BJ (cell line): ENCODE measurements around the gene NUP153. TPM values are rescaled to one million over a fixed set of nuclear protein-coding genes. Genes with fewer than 3 reads are reported as not detected.
A peak's percentile ranks its signal among the peaks of the same experiment; 100 is the strongest.

Experiments used
- CTCF ChIA-PET: fragments of 350-600 bp; formaldehyde crosslinking; extraction: SDS; loops from one replicate; lab custom pipeline; 2021; ENCODE audit warnings: antibody characterized with exemption, inconsistent platforms; lab: Yijun Ruan, JAX
- POLR2A ChIA-PET: fragments of 300-600 bp; sonication (Branson Sonifier 250); formaldehyde crosslinking; extraction: SDS; loops from one replicate; lab custom pipeline; 2021; ENCODE audit warnings: antibody characterized with exemption; lab: Charles Lee
- DNase-seq: peaks from one replicate; pipeline ENCODE4 v3.0.0-alpha.2; 2011; ENCODE audit warnings: low read depth
- H3K27me3 ChIP-seq: 2 replicates; pipeline ENCODE4 v1.6.0; 2011; ENCODE audit warnings: low read length; ENCODE audit not compliant: control insufficient read depth, insufficient read depth
- H3K36me3 ChIP-seq: 2 replicates; pipeline ENCODE4 v1.5.1; 2011; ENCODE audit warnings: low read length; ENCODE audit not compliant: control insufficient read depth, insufficient read depth
- H3K4me3 ChIP-seq: 2 replicates; pipeline ENCODE4 v1.5.1; 2011; ENCODE audit warnings: low read depth, mild to moderate bottlenecking, control low read depth, low read length
- CTCF ChIP-seq: IDR thresholded peaks from 2 replicates; pipeline ENCODE4 v1.5.1; 2011; ENCODE audit warnings: low read depth, mild to moderate bottlenecking, control low read depth, inconsistent platforms, low read length, moderate library complexity; ENCODE audit not compliant: insufficient read depth
- polyA plus RNA-seq: library from polyadenylated mRNA; depleted of rRNA; stranded (reverse); fragments of >200 nt; gene quantifications from 2 replicates; pipeline ENCODE4 v1.2.3, GENCODE V29; 2011

The NUP153 gene
- polyA plus RNA-seq, 1 experiment: 15.6 TPM

- POLR2A ChIA-PET: interaction anchor here (0.6 to 1.0 kb wide), 4 partner anchors 11 to 566 kb away, joined by 3 to 6 read pairs (median 4); no protein-coding TSS in a partner anchor
- no peaks in the 10 kb centered on the region for H3K27me3 ChIP-seq
- CTCF ChIA-PET: interaction anchor here (0.9 to 3.8 kb wide), 5 partner anchors 11 to 416 kb away, joined by 3 to 14 read pairs (median 4); no protein-coding TSS in a partner anchor
These were observed 106.7 kb downstream of the NUP153 start, which contains the start of gene FAM8A1 for GRCh38 chr6:17599877-17600526. Gene FAM8A1 (plus strand): TSS chr6:17600302. CDS start chr6:17600410, 108 bp downstream.

DNA sequence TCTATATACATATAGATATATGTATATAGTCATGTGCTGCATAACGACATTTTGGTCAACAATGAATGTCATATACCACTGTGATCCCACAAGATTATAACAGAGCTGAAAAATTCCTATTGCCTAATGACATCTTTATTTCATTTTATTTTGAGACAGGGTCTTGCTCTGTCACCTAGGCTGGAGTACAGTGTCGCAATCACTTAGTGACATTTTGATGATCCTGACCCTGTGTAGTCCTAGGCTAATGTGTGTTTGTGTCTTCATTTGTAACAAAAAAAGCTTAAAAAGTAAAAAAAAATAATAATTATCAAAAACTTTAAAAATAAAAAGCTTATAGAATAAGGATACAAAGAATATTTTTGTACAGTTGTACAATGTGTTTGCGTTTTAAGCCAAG, 110.6 kb downstream of the NUP153 start:
- ChIA-PET POLR2A (no interaction called here), CTCF (interaction anchor here (0.7 kb wide), 2 partner anchors 207 to 267 kb away, joined by 3 read pairs; no protein-coding TSS in a partner anchor)
- Histone ChIP-seq H3K36me3 (no peaks in the 10 kb centered on the region), H3K4me3 (no peak overlapping the region), H3K27me3 (no peaks in the 10 kb centered on the region)
- TF ChIP-seq CTCF: no peak
- DNase-seq: no peak

More at GRCh38 chr6:17599877-17600526, 106.7 kb downstream of the NUP153 start, which contains the start of gene FAM8A1:
- DNase-seq: peak; percentile 39
- Histone ChIP-seq H3K36me3 (no peaks in the 10 kb centered on the region; the same call in 1 of the 2 replicates), H3K4me3 (peak within 1 kb of the TSS; percentile 86)
- peak; percentile 87 for TF ChIP-seq CTCF

DNA sequence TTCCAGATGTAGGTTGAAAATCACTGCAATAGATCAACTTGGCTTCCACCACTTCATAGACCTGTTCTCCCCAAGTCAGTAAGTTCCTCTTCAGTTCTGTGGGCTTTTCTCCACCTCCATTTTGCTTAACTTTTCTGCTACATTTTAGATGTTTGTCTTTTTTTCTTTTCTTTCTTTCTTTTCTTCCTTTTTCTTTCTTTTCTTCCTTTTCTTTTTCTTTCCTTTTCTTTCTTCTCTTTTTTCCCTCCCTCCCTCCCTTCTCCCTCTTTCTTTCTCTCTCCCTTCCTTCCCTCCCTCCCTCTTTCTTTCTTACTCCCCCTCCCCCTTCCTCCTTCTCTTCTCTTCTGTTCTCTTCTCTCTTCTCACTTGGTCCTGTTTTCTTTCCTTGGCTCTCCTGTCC, 113.5 kb downstream of the NUP153 start:
- ChIA-PET CTCF (no interaction called here), POLR2A (no interaction called here)
- TF ChIP-seq CTCF: no peak
- no peak for DNase-seq
- H3K36me3 ChIP-seq: no peaks in the 10 kb centered on the region
- H3K4me3 ChIP-seq: no peak overlapping the region
- H3K27me3 ChIP-seq: no peaks in the 10 kb centered on the region

DNA sequence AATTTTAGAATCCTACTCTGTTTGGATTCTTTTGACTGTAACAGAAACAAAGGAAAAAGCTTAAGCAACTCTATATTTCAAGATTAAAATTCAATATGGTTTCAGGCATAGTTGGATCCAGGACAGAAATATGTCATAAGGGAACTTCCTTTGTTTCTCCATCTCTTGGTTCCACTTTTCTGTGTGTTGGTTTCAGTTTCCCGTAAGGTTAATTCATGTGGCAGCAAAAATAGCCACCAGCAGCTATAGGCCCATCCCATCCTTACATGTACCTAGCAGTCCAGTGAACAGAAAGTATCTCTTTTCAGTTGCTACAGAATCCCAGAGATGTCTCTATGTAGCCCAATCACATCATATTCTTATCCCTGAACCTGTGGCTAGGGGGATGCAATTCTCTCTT, 115.4 kb downstream of the NUP153 start:
- CTCF ChIA-PET: interaction anchor here (0.6 to 1.3 kb wide), 3 partner anchors 212 to 437 kb away, joined by 3 to 5 read pairs (median 3); no protein-coding TSS in a partner anchor

More for the DNA sequence above, 115.4 kb downstream of the NUP153 start:
- Histone ChIP-seq H3K27me3 (no peaks in the 10 kb centered on the region), H3K36me3 (no peaks in the 10 kb centered on the region), H3K4me3 (no peak overlapping the region)
- DNase-seq: no peak
- POLR2A ChIA-PET: no interaction called here
- TF ChIP-seq CTCF: no peak
